Measurements from ENCODE around the gene ATP6V1B1.
A peak's percentile ranks its signal among the peaks of the same experiment; 100 is the strongest.

The ATP6V1B1 gene

GRCh38 chr2:70967189-70967588, 31.5 kb downstream of the ATP6V1B1 start:
- DNase-seq (ENCODE audit: low read depth), result no peak
- no peak for TF ChIP-seq CTCF (conservative IDR thresholded peaks at IDR 0.05; ENCODE audit: low read depth, low read length)
- H3K4me3 ChIP-seq (ENCODE audit: low read depth, low read length), result no peak overlapping the region

GRCh38 chr2:70974592-70974991, 38.9 kb downstream of the ATP6V1B1 start:
- H3K4me3 ChIP-seq (ENCODE audit: low read depth, low read length), result no peak overlapping the region
- DNase-seq (ENCODE audit: low read depth), result no peak
- TF ChIP-seq CTCF (conservative IDR thresholded peaks at IDR 0.05; ENCODE audit: low read depth, low read length), result no peak

- no peak for TF ChIP-seq CTCF (conservative IDR thresholded peaks at IDR 0.05; ENCODE audit: low read depth, low read length)
- H3K4me3 ChIP-seq (ENCODE audit: low read depth, low read length), result no peak overlapping the region
- DNase-seq (ENCODE audit: low read depth), result no peak
Measured at GRCh38 chr2:70975237-70975636, 39.5 kb downstream of the ATP6V1B1 start.

GRCh38 chr2:70977605-70978205, 42.0 kb downstream of the ATP6V1B1 start:
- peak; percentile 83 for DNase-seq (ENCODE audit: low read depth)
- peak overlapping the region; percentile 66 for H3K4me3 ChIP-seq (ENCODE audit: low read depth, low read length)
- no peak for TF ChIP-seq CTCF (conservative IDR thresholded peaks at IDR 0.05; ENCODE audit: low read depth, low read length)

DNA sequence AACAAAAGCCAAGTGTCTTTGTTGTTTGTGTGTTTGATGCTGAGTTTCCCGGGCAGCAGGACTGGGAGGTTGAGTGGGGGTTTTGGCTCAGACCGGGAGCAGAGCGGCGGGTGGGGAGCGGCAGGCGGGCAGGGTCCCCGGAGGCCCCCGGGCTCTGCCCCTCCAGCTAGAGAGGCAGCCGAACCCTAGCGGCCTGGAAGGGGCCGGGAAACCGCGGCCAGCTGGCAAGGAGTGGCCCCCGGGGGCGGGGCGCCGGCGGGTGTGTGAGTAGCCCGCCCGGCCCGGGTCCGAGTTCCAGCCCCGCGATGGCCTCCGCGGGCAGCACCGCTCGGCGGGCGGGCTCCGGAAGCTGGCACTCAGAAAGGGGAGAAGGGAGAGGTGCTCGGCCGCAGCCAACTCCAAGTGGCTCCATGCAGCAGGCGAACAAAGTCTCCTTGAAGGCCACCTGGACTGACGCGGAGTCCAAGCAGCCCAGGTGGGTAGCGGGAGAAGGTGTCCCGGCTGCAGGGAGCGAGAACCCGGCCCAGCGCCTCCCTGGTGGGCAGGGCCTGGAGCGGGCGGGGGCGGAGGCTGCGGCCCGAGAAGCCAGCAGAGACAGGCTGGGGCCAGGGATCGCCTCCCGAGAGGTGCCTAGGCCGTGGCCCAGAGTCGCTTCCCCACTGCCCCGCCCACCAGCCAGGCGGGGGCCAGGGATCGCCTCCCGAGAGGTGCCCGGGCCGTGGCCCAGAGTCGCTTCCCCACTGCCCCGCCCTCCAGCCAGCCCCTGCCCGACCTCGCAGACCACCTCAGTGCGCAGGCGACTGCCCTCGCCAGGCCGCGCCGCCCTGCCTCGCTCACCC, 42.9 kb downstream of the ATP6V1B1 start, which contains the start of gene ANKRD53:
Gene ANKRD53 (plus strand): TSS at position 290 of the 839 bp plus-strand sequence. CDS start 16 bp downstream, at position 306.
- peak; percentile 17 for DNase-seq (ENCODE audit: low read depth)
- H3K4me3 ChIP-seq (ENCODE audit: low read depth, low read length), result peak within 1 kb of the TSS; percentile 66
- no peak for TF ChIP-seq CTCF (conservative IDR thresholded peaks at IDR 0.05; ENCODE audit: low read depth, low read length)

DNA sequence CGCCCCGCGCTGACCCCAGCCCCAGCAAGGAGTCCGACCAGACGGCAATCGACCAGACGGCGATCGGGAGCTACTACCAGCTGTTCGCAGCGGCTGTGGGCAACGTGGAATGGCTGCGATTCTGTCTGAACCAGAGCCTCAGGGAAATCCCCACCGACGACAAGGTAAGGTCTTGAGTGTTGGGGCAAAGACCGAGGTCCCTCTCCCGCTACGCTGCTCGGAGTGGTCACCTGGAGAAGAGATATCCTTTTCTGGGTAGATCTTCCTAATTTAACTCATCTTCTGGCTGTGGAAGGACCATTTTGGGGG, 43.4 kb downstream of the ATP6V1B1 start:
- DNase-seq (ENCODE audit: low read depth), result peak; percentile 41
- no peak for TF ChIP-seq CTCF (conservative IDR thresholded peaks at IDR 0.05; ENCODE audit: low read depth, low read length)
- H3K4me3 ChIP-seq (ENCODE audit: low read depth, low read length), result peak overlapping the region; percentile 65
